ENCODE measurements around the gene DCAF17.

GRCh38 chr2:171452773-171453172, 18.7 kb downstream of the DCAF17 start:
- no peak for TF ChIP-seq POLR2A (IDR thresholded peaks at IDR 0.05)
- TF ChIP-seq CTCF (IDR thresholded peaks at IDR 0.05) = no peak

All from body of pancreas (tissue), 4 donors.